Pancreas (tissue), 10 donors: ENCODE results near the gene DNM1. TPM values are rescaled to one million over a fixed set of nuclear protein-coding genes. Genes with fewer than 3 reads are reported as not detected.

Experiments
- ATAC-seq, 4 donors: fragments of 200-7000 bp; cut with Tn5 transposase; one replicate each; pipeline versions ENCODE4 v1.8.0 to v1.9.1; 2020; ENCODE audit warnings: mild to moderate bottlenecking in 4 of 4, moderate library complexity in 4 of 4
- DNase-seq, 6 donors: peaks; one replicate each; pipeline ENCODE4 v3.0.0-alpha.2; 2020
- FAIRE-seq: peaks from 2 replicates; lab custom pipeline; 2012; peaks lifted over from hg19 to GRCh38; lab: Jason Lieb, UNC
- H3K27ac ChIP-seq, 4 donors: fragments of 200-600 bp; sonication (generic); 1 replicate in 3 of 4; 2 replicates in 1 of 4; pipeline versions ENCODE4 v1.5.0 to v1.8.0; 2020
- H3K27me3 ChIP-seq, 4 donors: fragments of 200-600 bp; one replicate each; pipeline ENCODE4 v1.8.0; 2021
- H3K36me3 ChIP-seq, 3 donors: fragments of 200-600 bp; sonication (generic) in 1 of 3; one replicate each; pipeline versions ENCODE4 v1.5.0 to v1.8.0; 2020 to 2021
- H3K4me1 ChIP-seq, 3 donors: fragments of 200-600 bp; one replicate each; pipeline ENCODE4 v1.8.0; 2021
- H3K4me3 ChIP-seq, 4 donors: fragments of 200-600 bp; sonication (generic) in 2 of 4; one replicate each; pipeline versions ENCODE4 v1.5.0 to v1.8.0; 2020 to 2021
- H3K9me3 ChIP-seq, 4 donors: fragments of 200-600 bp; one replicate each; pipeline ENCODE4 v1.8.0; 2021
- WGBS, 2 donors: extraction: QIAGEN DNeasy Blood & Tissue Kit; methylation state at CpG; one replicate each; pipeline ENCODE4 v1.1.7; 2013; 5-methylcytosine and 5-hydroxymethylcytosine counted together
- intact Hi-C, 3 donors: fragments of 100-400 bp; cut with DNase I; formaldehyde crosslinking; loops; one replicate each; pipeline versions ENCODE4 v1.11.1 to v1.14.2; 2022
- polyA plus RNA-seq, 2 donors: library from polyadenylated mRNA; stranded (reverse); fragments of 200-250 nt; gene quantifications; one replicate each; pipeline ENCODE4 v1.2.3, GENCODE V29; 2013
- total RNA-seq, 6 donors: library from RNA; stranded (reverse); fragmentation: NEBNext Ultra II Directional in 4 of 6; extraction: Animal tissue kit (Norgen Biotek cat#: 25700) in 4 of 6; gene quantifications; one replicate each; pipeline versions ENCODE4 v1.2.1 to v1.2.4, GENCODE V29; 2021 to 2023
- TF ChIP-seq, protein P1 (sequence below), 4 donors: fragments of 200-600 bp; sonication (generic) in 3 of 4; IDR thresholded peaks; one replicate each; pipeline versions ENCODE4 v1.5.0 to v1.8.0; 2021; ENCODE audit warnings: antibody characterized with exemption in 4 of 4
- donor health status: healthy with polysubstance abuse.
- donor health status: DM: no; HTN: no; CAD: no; lungs with moderate emphysema.
- donor health status: DM: no; HTN: no; CAD: no.
- donor health status: control.
- donor health status: control.
- donor health status: Bipolar disorder and iron deficiency.
- donor health status: DM: yes; HTN: yes; CAD: no.
- donor health status: DM: no; HTN: no; CAD: no.
- donor health status: DM: no; HTN: no; CAD: no.
- donor health status: DM: yes; HTN: yes; CAD: no.

The DNM1 gene
- total and polyA plus RNA-seq, 8 donors: 5.8 to 23.1 (median 12.3) TPM

DNA sequence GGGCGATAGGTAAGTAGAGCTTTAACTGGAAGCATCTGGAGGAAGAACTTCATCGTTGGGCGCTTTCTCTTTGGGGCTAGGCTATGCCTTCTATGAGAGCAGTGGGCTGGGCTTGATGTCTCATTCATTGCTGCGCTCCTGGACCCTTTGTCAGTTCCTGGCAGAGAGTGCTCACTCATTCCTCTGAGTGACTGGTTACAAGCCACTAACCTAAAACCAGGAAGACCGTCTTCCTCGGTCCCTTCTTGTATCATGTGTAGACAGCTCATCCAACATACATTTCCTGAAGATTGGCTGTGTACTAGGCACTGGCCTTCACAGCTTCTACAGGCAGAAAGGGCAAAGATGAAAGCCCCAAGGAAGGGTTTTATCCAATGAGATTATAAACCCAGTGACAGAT is 79.3 kb downstream of the DNM1 start:
- TF ChIP-seq, protein P1, sequence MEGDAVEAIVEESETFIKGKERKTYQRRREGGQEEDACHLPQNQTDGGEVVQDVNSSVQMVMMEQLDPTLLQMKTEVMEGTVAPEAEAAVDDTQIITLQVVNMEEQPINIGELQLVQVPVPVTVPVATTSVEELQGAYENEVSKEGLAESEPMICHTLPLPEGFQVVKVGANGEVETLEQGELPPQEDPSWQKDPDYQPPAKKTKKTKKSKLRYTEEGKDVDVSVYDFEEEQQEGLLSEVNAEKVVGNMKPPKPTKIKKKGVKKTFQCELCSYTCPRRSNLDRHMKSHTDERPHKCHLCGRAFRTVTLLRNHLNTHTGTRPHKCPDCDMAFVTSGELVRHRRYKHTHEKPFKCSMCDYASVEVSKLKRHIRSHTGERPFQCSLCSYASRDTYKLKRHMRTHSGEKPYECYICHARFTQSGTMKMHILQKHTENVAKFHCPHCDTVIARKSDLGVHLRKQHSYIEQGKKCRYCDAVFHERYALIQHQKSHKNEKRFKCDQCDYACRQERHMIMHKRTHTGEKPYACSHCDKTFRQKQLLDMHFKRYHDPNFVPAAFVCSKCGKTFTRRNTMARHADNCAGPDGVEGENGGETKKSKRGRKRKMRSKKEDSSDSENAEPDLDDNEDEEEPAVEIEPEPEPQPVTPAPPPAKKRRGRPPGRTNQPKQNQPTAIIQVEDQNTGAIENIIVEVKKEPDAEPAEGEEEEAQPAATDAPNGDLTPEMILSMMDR (IDR thresholded peaks at IDR 0.05): no peak
- no peaks in the 10 kb centered on the region for H3K9me3 ChIP-seq
- ATAC-seq (no peak), FAIRE-seq (no peak), DNase-seq (no peak)
- H3K27ac ChIP-seq: no peak overlapping the region
- WGBS, 2 donors: 93 to 98% methylated on average over 6 of the region's 6 CpGs
- H3K27me3 ChIP-seq: no peaks in the 10 kb centered on the region
- H3K4me3 ChIP-seq: no peak overlapping the region
- H3K36me3 ChIP-seq: no peaks in the 10 kb centered on the region
- intact Hi-C loops: no loop called here
- H3K4me1 ChIP-seq: no peaks in the 10 kb centered on the region

DNA sequence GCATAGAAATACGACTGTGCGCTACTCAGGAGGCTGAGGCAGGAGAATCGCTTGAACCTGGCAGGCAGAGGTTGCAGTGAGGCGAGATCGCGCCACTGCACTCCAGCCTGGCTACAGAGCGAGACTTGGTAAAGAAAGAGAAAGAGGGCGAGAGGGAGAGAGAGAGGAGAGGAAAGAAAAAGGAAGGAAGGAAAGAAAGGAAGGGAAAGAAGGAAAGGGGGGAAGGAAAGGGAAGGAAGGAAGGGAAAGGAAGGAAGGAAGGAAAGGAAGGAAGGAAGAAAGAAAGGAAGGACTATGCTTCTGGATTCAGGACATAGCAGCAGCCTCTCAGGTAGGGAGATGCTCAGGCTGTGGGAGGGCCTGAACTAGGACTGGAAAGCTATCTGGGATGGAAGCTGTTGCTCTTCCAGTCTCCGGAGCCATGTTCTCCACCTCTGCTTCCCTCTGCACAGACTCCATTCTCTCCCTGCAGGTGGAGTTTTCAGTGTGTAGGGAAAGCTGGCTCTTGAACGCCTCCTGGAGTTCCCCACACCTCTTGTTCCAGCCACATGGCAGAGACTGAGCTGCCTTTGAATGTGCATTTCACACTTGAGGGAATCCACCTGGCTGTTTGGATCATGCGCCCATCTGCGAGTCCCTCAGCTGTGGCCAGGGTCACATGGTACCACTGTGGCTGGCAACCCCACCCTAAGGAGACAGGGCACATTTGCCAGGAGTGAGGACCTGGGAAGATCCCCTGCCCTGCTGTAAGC is 82.0 kb downstream of the DNM1 start:
- H3K4me3 ChIP-seq: no peak overlapping the region
- H3K27me3 ChIP-seq: no peaks in the 10 kb centered on the region
- FAIRE-seq: no peak
- H3K4me1 ChIP-seq: no peaks in the 10 kb centered on the region
- WGBS, 2 donors: 95 to 96% methylated on average over 12 of the region's 12 CpGs
- no peak for ATAC-seq
- H3K27ac ChIP-seq: no peak overlapping the region
- H3K36me3 ChIP-seq: no peaks in the 10 kb centered on the region
- no peaks in the 10 kb centered on the region for H3K9me3 ChIP-seq
- no peak for DNase-seq
- intact Hi-C loops: no loop called here
- TF ChIP-seq, protein P1 (IDR thresholded peaks at IDR 0.05): no peak

DNA sequence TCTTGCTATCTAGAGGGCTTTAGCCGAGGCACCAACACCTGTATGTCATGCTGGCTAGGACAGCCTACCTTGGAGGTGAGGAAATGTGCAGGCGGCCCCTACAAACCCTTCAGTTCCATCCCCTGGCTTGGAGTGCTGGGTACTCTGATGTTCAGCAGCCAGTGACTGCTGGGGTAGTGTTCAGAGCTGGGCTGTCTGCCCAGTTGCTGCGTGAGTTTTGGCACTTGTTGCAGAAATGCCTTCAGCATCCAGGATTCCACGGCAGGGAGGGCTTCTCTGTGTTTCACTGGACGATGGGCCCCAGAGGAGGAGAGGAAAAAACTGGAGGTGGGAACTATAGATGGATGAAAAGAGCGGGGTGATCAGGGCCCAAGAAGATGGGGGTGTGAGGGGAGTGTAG is 83.3 kb downstream of the DNM1 start:
- intact Hi-C loops: no loop called here
- DNase-seq: no peak
- Histone ChIP-seq H3K4me1 (no peaks in the 10 kb centered on the region), H3K27me3 (no peaks in the 10 kb centered on the region), H3K4me3 (no peak overlapping the region), H3K36me3 (no peaks in the 10 kb centered on the region), H3K9me3 (no peaks in the 10 kb centered on the region), H3K27ac (no peak overlapping the region)
- FAIRE-seq: no peak
- ATAC-seq: no peak
- TF ChIP-seq, protein P1 (IDR thresholded peaks at IDR 0.05): no peak
- WGBS, 2 donors: 66 to 75% methylated on average over 6 of the region's 6 CpGs

DNA sequence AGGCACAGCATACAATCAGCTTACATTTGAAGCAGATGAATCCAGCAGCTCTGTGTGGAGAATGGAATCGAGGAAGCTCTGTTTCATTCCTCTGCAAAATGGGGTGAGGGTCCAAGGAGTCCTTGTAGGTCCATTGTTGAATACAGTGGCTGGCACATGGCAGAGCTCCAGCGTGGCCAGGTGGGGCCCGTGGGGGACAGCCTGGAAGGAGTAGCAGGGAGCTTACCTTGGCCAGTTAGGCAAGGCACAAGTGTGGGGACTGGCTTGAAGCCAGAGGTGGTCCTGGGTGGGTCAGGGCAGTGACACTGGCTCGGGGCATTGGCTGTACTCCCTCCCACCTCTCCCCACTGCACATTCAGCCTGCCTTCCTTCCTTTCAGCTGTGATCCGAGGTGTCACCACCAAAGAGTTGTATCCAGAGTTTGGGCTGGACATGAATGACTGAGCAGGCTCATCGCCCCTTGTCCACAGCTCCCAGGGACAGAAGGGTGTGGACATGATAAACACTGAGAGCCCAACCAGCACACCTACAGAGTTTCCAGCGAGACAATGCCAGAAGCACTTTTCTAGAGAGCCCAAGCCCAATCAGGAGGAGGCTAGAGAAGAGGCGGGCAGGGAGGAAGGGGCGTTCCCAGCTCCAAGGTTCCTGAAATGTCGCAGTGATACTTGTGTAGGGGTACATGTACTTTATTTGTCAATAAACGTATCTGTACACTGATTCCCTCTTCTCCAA is 85.3 kb downstream of the DNM1 start:
- Histone ChIP-seq H3K36me3 (no peaks in the 10 kb centered on the region), H3K27me3 (no peaks in the 10 kb centered on the region), H3K4me1 (no peaks in the 10 kb centered on the region), H3K9me3 (no peaks in the 10 kb centered on the region), H3K27ac (no peak overlapping the region), H3K4me3 (no peak overlapping the region)
- TF ChIP-seq, protein P1 (IDR thresholded peaks at IDR 0.05): no peak
- no peak for FAIRE-seq
- no peak for DNase-seq
- WGBS, 2 donors: 85 to 86% methylated on average over 11 of the region's 11 CpGs
- no peak for ATAC-seq
- intact Hi-C loops: no loop called here
